Activated naive CD4-positive, alpha-beta T cell treated with anti-CD3 and anti-CD28 coated beads, Interleukin-2, amount 10 ng/mL, durations not matched to agents 7 days and 5 days (primary cell): Measurements from ENCODE around the gene RAD51B.
"Not testable (repeated sequence)": the region's sequence is repeated elsewhere in the genome, so short reads cannot be mapped to it uniquely, and the experiment has no call there.

ENCODE experiments used
- CTCF ChIA-PET: fragments of 350-600 bp; sonication (Branson Sonifier 250); formaldehyde crosslinking; loops from one replicate; lab custom pipeline; 2021; ENCODE audit warnings: antibody characterized with exemption; lab: Charles Lee
- DNase-seq: peaks from one replicate; pipeline ENCODE4 v3.0.0-alpha.2; 2020
- H3K27ac Mint-ChIP-seq: one replicate; pipeline ENCODE4 v1.8.0; 2021; ENCODE audit warnings: mild to moderate bottlenecking, moderate library complexity, mixed read lengths
- H3K27me3 Mint-ChIP-seq: one replicate; pipeline ENCODE4 v1.8.0; 2021; ENCODE audit warnings: mild to moderate bottlenecking, mixed read lengths
- H3K36me3 Mint-ChIP-seq: one replicate; pipeline ENCODE4 v1.8.0; 2021; ENCODE audit warnings: mixed read lengths
- H3K4me1 Mint-ChIP-seq: one replicate; pipeline ENCODE4 v1.8.0; 2021; ENCODE audit warnings: mixed read lengths
- H3K4me3 Mint-ChIP-seq: one replicate; pipeline ENCODE4 v1.8.0; 2021; ENCODE audit warnings: mild to moderate bottlenecking, moderate library complexity, mixed read lengths
- H3K9me3 Mint-ChIP-seq: one replicate; pipeline ENCODE4 v1.8.0; 2021; ENCODE audit warnings: mixed read lengths

The RAD51B gene

GRCh38 chr14:68282479-68283377, 463.1 kb downstream of the RAD51B start:
- H3K4me3 Mint-ChIP-seq = no peak overlapping the region
- peaks cover 4% of the 10 kb centered on the region for H3K36me3 Mint-ChIP-seq
- DNase-seq = peak; percentile 29
- H3K4me1 Mint-ChIP-seq = peaks cover 54% of the 10 kb centered on the region
- H3K27me3 Mint-ChIP-seq = no peaks in the 10 kb centered on the region
- CTCF ChIA-PET = interaction anchor here (0.6 to 2.6 kb wide), 11 partner anchors 13 to 540 kb away, joined by 3 to 13 read pairs (median 3); no protein-coding TSS in a partner anchor
- H3K27ac Mint-ChIP-seq = peak overlapping the region; percentile 96
- no peaks in the 10 kb centered on the region for H3K9me3 Mint-ChIP-seq

DNA sequence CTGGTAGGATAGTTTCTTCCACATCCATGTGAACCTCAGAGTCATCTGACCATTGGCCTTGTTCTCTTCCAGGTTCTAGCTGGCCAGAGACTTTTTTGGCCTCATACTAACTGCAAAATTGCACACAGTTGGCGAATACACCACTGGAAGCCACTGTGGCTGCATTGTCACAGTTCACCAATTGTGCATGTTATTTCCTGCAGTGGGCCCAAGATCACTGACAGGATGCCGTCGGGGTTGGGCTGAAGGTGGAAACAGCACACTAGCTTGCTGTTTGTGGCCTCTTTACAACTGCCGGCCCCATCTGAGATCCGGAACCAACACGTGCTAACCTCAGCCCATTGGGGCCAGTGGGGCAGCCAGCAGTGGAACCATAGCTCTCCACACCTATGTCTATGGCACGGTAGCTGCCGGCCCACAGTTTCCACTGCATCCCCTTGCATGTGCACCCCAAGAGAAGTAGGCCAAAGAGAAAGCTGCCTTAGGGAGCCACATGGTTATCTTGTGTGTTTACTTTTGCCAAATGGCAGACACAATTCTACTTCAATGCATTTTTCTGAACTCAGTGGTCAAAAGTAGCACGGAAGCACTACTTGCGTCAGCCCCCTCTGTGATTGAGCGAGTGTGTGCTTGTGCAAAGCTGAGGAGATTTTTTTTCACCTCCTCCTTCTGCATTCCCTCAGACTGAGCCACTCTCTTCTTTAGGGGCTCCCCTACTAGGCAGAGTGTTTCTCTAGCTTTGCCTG, 464.0 kb downstream of the RAD51B start:
- Mint-ChIP-seq H3K4me3 (peak overlapping the region; percentile 18), H3K4me1 (peaks cover 54% of the 10 kb centered on the region), H3K27me3 (no peaks in the 10 kb centered on the region), H3K27ac (peak overlapping the region; percentile 96), H3K9me3 (no peaks in the 10 kb centered on the region), H3K36me3 (peaks cover 4% of the 10 kb centered on the region)
- peak; percentile 78 for DNase-seq
- CTCF ChIA-PET = interaction anchor here (0.6 to 2.6 kb wide), 11 partner anchors 14 to 539 kb away, joined by 3 to 13 read pairs (median 3); no protein-coding TSS in a partner anchor

DNA sequence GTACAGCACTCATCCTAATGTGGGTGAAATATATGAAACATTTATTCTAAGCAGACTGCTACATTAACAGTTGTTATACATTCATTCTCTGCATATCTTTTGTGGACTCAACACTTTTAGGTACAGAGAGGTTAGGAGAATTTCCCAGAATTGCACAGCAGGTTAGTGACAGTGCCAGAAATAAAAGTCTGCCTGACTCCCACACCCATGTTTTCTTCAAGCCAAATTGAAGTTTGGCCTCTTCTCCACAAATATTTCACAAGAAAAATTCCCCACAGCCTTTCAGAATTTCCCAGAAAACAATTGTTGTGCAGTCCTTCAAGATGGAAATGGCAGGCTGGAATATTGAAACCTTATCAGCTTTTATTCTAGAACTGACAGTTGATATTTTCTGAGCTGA, 464.8 kb downstream of the RAD51B start:
- Mint-ChIP-seq H3K27me3 (no peaks in the 10 kb centered on the region), H3K36me3 (peaks cover 4% of the 10 kb centered on the region), H3K9me3 (no peaks in the 10 kb centered on the region), H3K4me1 (peaks cover 54% of the 10 kb centered on the region), H3K4me3 (no peak overlapping the region), H3K27ac (peak overlapping the region; percentile 96)
- CTCF ChIA-PET = interaction anchor here (0.7 to 2.6 kb wide), 5 partner anchors 32 to 542 kb away, joined by 3 to 13 read pairs (median 6); no protein-coding TSS in a partner anchor
- no peak for DNase-seq

- CTCF ChIA-PET = interaction anchor here (0.7 to 2.6 kb wide), 2 partner anchors 36 to 541 kb away, joined by 3 to 13 read pairs; no protein-coding TSS in a partner anchor
- peaks cover 4% of the 10 kb centered on the region for H3K36me3 Mint-ChIP-seq
- no peaks in the 10 kb centered on the region for H3K27me3 Mint-ChIP-seq
- H3K9me3 Mint-ChIP-seq = no peaks in the 10 kb centered on the region
- no peak overlapping the region for H3K4me3 Mint-ChIP-seq
- peaks cover 54% of the 10 kb centered on the region for H3K4me1 Mint-ChIP-seq
- no peak for DNase-seq
- peak overlapping the region; percentile 96 for H3K27ac Mint-ChIP-seq
Observed at GRCh38 chr14:68284834-68285233, 465.3 kb downstream of the RAD51B start.

- CTCF ChIA-PET = no interaction called here
- no peaks in the 10 kb centered on the region for H3K27me3 Mint-ChIP-seq
- H3K4me3 Mint-ChIP-seq = peak overlapping the region; percentile 9
- H3K36me3 Mint-ChIP-seq = peaks cover 4% of the 10 kb centered on the region
- peak overlapping the region; percentile 96 for H3K27ac Mint-ChIP-seq
- DNase-seq = peak; percentile 68
- peaks cover 54% of the 10 kb centered on the region for H3K4me1 Mint-ChIP-seq
- no peaks in the 10 kb centered on the region for H3K9me3 Mint-ChIP-seq
Observed at GRCh38 chr14:68285421-68286179, 466.0 kb downstream of the RAD51B start.

- CTCF ChIA-PET = interaction anchor here (0.6 to 1.1 kb wide), 3 partner anchors 20 to 379 kb away, joined by 3 read pairs; no protein-coding TSS in a partner anchor
- Mint-ChIP-seq H3K27ac (no peak overlapping the region), H3K27me3 (no peaks in the 10 kb centered on the region), H3K36me3 (peaks cover 2% of the 10 kb centered on the region), H3K9me3 (no peaks in the 10 kb centered on the region), H3K4me3 (no peak overlapping the region), H3K4me1 (peaks cover 52% of the 10 kb centered on the region)
- DNase-seq = no peak
Observed at GRCh38 chr14:68286667-68287066, 467.1 kb downstream of the RAD51B start.

DNA sequence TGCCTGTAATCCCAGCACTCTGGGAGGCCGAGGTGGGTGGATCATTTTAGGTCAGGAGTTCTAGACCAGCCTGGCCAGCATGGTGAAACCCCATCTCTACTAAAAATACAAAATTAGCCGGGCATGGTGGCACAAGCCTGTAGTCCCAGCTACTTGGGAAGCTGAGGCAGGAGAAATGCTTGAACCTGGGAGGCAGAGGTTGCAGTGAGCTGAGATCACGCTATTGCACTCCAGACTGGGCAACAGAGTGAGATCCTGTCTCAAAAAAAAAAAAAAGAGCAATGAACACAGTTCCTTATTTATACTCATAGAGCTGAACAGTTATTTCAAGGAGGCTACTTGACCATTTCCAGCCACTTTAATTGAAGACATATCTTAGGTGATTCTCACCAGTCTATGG, 469.9 kb downstream of the RAD51B start:
- CTCF ChIA-PET, DNase-seq, H3K36me3 Mint-ChIP-seq, H3K4me3 Mint-ChIP-seq, H3K9me3 Mint-ChIP-seq, H3K27me3 Mint-ChIP-seq, H3K27ac Mint-ChIP-seq: not testable (repeated sequence)
- H3K4me1 Mint-ChIP-seq = peaks cover 45% of the 10 kb centered on the region

DNA sequence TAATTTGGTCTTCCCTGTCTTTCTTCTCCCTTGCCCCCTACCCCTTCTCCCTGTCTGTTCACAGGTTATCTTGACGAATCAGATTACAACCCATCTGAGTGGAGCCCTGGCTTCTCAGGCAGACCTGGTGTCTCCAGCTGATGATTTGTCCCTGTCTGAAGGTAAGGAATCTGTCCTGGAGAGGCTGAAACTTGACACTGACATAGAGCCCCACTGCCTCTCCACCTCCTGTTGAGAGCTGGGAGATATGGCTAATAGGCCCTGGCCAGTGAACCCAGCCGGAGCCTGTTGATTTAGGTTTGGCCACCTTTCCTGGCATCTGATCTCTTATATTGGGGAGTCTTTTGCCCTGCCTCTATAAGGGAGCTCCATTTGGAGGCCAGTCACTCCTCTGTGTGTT, 472.2 kb downstream of the RAD51B start:
- no peaks in the 10 kb centered on the region for H3K27me3 Mint-ChIP-seq
- no peak overlapping the region for H3K4me3 Mint-ChIP-seq
- H3K4me1 Mint-ChIP-seq = peaks cover 23% of the 10 kb centered on the region
- no peaks in the 10 kb centered on the region for H3K36me3 Mint-ChIP-seq
- H3K9me3 Mint-ChIP-seq = no peaks in the 10 kb centered on the region
- no peak for DNase-seq
- no peak overlapping the region for H3K27ac Mint-ChIP-seq
- CTCF ChIA-PET = interaction anchor here (1.2 to 1.5 kb wide), 2 partner anchors 9 to 35 kb away, joined by 3 to 4 read pairs; no protein-coding TSS in a partner anchor

DNA sequence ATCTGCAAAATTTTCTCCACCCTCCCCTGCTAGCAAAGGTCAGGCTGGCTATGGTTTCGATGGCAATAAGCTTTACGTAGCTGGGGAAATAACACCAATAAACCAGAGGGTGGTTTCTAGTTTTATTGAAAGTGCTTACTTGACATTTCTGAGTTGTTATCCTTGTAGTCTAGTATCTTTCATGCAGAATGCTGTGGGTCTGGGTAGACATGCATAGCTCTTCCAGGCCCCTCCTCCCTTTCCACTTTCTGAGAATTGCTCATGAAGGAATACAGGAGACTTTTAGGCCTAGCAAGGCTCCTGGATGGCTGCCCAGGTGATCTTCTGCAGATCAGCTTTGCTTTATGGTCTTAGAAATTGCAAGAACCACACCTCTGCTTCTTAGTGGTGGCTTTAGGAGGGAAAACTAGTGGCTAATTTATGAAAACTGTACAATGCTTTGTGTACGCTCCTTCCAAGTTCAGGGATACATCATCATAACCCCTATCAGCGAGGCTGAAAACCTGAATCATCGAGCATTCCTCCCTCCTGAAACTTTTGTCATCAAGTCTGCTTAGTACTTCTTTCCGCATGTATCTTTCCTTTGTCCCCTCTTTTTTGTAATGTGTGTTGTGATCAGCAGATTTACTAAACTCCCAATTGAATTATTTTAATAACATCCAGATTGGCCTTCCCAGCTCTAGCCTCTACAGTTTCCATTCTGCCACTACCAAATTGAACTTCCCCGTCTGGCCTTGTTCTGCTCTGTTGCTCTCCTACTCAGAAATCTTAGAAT, 473.0 kb downstream of the RAD51B start:
- Mint-ChIP-seq H3K36me3 (no peaks in the 10 kb centered on the region), H3K27ac (no peak overlapping the region), H3K4me3 (no peak overlapping the region), H3K27me3 (no peaks in the 10 kb centered on the region), H3K9me3 (no peaks in the 10 kb centered on the region), H3K4me1 (peaks cover 20% of the 10 kb centered on the region)
- CTCF ChIA-PET = interaction anchor here (1.2 to 1.5 kb wide), 2 partner anchors 8 to 36 kb away, joined by 3 to 4 read pairs; no protein-coding TSS in a partner anchor
- DNase-seq = no peak

DNA sequence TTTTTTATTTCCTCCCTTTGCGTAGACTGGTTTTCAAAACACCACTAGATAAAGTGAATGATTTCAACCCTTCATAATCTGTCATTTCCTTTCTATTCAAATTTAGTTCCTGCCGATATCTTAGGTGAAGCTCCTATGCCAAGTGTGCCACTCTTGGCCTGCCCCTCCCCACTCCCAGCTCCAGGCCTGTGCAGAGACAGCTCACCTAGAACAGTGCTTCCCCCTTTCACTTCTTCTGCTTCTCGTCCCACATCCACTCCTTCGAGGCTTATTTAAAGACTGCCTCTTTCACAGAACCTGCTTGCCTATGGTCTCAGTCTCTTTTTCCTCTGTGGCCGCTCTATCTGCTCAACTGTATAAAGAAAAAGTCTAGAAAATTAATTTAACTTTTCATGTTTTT, 473.8 kb downstream of the RAD51B start:
- CTCF ChIA-PET = no interaction called here
- Mint-ChIP-seq H3K9me3 (no peaks in the 10 kb centered on the region), H3K27ac (peak overlapping the region; percentile 63), H3K27me3 (no peaks in the 10 kb centered on the region), H3K36me3 (no peaks in the 10 kb centered on the region), H3K4me3 (no peak overlapping the region), H3K4me1 (peaks cover 25% of the 10 kb centered on the region)
- no peak for DNase-seq

DNA sequence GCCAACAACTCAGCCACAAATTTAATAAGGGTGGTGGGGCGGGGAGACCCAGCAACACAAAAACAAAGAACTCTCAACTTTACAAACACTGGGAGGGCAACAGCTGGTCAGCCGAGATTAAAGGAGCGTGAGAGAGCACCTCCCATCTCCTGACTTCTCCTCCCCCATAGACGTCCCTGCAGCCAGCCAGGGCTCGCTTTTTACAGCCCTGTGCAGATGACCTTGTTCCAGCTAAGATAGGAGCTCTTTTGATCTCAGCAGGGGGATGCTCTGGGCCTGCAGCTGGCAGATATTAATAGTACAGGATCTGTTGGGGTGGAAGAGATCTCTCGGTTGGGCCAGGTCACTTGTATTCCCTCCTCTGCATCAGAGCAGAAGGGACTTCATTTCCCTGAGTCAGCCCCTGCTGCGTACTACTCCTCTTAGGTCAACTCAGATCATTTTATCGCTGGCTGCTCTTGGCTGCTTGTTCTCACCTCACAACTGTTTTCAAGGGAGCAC, 475.8 kb downstream of the RAD51B start:
- no peaks in the 10 kb centered on the region for H3K27me3 Mint-ChIP-seq

DNA sequence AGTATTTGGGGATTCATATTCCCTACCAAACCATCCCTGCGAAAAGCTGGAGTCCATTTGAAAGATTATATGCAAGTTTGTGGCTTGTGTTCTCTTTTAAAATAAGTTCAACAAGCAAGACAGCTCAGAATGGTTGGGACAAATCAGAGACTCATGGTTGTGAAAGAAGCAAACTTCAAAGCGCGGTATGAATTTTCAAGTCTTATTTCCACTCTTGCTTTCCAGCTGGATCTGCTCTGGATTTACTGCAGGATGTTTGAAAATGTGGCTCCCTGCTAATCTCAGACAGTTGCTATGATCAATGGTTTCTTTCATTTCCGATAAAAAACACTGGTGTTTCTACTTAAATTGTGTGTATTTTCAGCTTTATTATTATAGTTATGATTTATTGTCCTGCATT, 477.5 kb downstream of the RAD51B start:
- Mint-ChIP-seq H3K27ac (no peak overlapping the region), H3K4me1 (peaks cover 22% of the 10 kb centered on the region), H3K4me3 (no peak overlapping the region), H3K9me3 (peaks cover 6% of the 10 kb centered on the region), H3K27me3 (no peaks in the 10 kb centered on the region), H3K36me3 (peaks cover 6% of the 10 kb centered on the region)
- no peak for DNase-seq
- CTCF ChIA-PET = no interaction called here

More for the DNA sequence above, 475.8 kb downstream of the RAD51B start:
- Mint-ChIP-seq H3K27ac (no peak overlapping the region), H3K36me3 (no peaks in the 10 kb centered on the region), H3K4me3 (no peak overlapping the region), H3K9me3 (no peaks in the 10 kb centered on the region), H3K4me1 (peaks cover 25% of the 10 kb centered on the region)
- DNase-seq = no peak
- CTCF ChIA-PET = no interaction called here
